Measurements from ENCODE around the gene HARBI1.

- TF ChIP-seq ZFX (IDR thresholded peaks at IDR 0.05) = no peak
- no peak for TF ChIP-seq CTCF (conservative IDR thresholded peaks at IDR 0.05)
Measured at GRCh38 chr11:46611526-46612304, 5.3 kb downstream of the HARBI1 start.
